ENCODE data around the gene PLCH1.

PLCH1 gene

GRCh38 chr3:155697542-155697941, 47.3 kb downstream of the PLCH1 start:
- TF ChIP-seq, protein P1, sequence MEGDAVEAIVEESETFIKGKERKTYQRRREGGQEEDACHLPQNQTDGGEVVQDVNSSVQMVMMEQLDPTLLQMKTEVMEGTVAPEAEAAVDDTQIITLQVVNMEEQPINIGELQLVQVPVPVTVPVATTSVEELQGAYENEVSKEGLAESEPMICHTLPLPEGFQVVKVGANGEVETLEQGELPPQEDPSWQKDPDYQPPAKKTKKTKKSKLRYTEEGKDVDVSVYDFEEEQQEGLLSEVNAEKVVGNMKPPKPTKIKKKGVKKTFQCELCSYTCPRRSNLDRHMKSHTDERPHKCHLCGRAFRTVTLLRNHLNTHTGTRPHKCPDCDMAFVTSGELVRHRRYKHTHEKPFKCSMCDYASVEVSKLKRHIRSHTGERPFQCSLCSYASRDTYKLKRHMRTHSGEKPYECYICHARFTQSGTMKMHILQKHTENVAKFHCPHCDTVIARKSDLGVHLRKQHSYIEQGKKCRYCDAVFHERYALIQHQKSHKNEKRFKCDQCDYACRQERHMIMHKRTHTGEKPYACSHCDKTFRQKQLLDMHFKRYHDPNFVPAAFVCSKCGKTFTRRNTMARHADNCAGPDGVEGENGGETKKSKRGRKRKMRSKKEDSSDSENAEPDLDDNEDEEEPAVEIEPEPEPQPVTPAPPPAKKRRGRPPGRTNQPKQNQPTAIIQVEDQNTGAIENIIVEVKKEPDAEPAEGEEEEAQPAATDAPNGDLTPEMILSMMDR (IDR thresholded peaks at IDR 0.05; ENCODE audit: control insufficient read depth, extremely low read depth, insufficient read depth) = no peak
- no peak overlapping the region for H3K4me3 ChIP-seq (ENCODE audit: low read depth, low read length)
- no peak for DNase-seq (ENCODE audit: low read depth)

GRCh38 chr3:155690921-155691320, 54.0 kb downstream of the PLCH1 start:
- H3K4me3 ChIP-seq (ENCODE audit: low read depth, low read length) = no peak overlapping the region
- TF ChIP-seq, protein P1 (IDR thresholded peaks at IDR 0.05; ENCODE audit: control insufficient read depth, extremely low read depth, insufficient read depth) = no peak
- DNase-seq (ENCODE audit: low read depth) = no peak

DNA sequence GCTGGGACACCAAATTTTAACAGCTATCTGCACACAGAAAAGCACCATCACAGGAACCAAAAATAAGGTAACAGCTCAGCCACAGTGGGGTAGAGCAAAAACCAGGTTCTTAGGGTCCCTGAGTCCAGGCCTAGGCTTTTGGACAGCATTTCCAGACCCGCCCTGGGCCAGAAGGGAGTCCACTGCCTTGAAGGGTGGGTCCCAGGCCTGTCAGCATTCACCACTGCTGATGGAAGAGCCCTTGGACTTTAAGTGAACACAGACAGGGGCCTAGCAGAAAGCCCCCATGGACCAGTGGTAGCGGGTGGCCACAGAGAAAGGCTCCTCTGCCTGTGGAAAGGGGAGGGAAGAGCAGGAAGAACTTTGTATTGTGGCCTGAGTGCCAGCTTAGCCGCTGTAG, 56.4 kb downstream of the PLCH1 start:
- TF ChIP-seq, protein P1 (IDR thresholded peaks at IDR 0.05; ENCODE audit: control insufficient read depth, extremely low read depth, insufficient read depth) = no peak

GRCh38 chr3:155683344-155683720, 61.5 kb downstream of the PLCH1 start:
- TF ChIP-seq, protein P1 (IDR thresholded peaks at IDR 0.05; ENCODE audit: control insufficient read depth, extremely low read depth, insufficient read depth) = no peak
- H3K4me3 ChIP-seq (ENCODE audit: low read depth, low read length) = no peak overlapping the region
- no peak for DNase-seq (ENCODE audit: low read depth)

More for the DNA sequence above, 56.4 kb downstream of the PLCH1 start:
- DNase-seq (ENCODE audit: low read depth) = no peak
- H3K4me3 ChIP-seq (ENCODE audit: low read depth, low read length) = no peak overlapping the region

- DNase-seq (ENCODE audit: low read depth) = no peak
- H3K4me3 ChIP-seq (ENCODE audit: low read depth, low read length) = no peak overlapping the region
- TF ChIP-seq, protein P1 (IDR thresholded peaks at IDR 0.05; ENCODE audit: control insufficient read depth, extremely low read depth, insufficient read depth) = no peak
These were observed 62.2 kb downstream of the PLCH1 start for GRCh38 chr3:155682426-155683343.

DNA sequence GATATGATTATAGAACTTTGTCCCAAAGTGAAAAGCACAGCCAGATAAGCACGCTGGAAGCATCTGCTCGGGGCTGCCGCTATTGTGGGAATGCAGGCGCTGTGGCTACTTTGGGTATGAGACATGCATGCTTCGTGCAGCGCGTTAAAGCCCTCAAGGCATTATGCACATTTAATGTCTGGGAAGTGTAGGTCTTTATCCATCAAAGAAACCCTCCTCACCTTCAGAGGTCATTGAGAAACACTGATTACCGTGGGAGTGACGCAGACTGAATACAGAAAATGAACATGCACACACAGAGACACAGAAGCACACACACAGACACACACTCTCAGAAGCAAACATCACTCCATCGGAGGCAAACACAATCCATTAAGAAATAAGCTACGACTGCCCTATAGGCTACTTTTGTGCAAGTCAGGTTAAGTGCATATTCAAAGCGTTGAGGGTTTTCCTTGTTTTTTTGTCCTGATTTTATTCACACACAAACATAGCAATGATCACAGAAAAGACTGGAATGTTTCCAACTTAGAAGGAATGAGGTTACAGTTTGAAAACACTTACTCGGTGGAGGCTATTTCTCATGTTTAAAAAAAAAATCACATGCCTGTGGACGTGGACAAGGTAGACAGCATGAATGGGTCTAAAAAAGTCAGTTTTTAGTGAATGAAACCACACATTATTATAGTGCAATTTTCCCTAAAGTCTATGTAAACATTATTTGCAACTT, 68.5 kb downstream of the PLCH1 start:
- H3K4me3 ChIP-seq (ENCODE audit: low read depth, low read length) = no peak overlapping the region
- TF ChIP-seq, protein P1 (IDR thresholded peaks at IDR 0.05; ENCODE audit: control insufficient read depth, extremely low read depth, insufficient read depth) = no peak
- DNase-seq (ENCODE audit: low read depth) = no peak
